HepG2 (cell line): ENCODE data around the gene HCRT. TPM values are rescaled to one million over a fixed set of nuclear protein-coding genes. Genes with fewer than 3 reads are reported as not detected.

Source experiments
- MAZ ChIP-seq, 2 experiments: sonication (generic) in 1 of 2; formaldehyde crosslinking in 1 of 2; IDR thresholded peaks; 2 replicates each; pipeline versions ENCODE4 v1.5.0 to v1.6.1; 2012 to 2020; ENCODE audit warnings: low read depth in 2 of 2, mild to moderate bottlenecking in 2 of 2, borderline replicate concordance in 1 of 2, improper control_type of control experiment in 1 of 2, low read length in 1 of 2, missing genetic modification reagents in 1 of 2, moderate library complexity in 1 of 2
- PAWR ChIP-seq: sonication (generic); formaldehyde crosslinking; IDR thresholded peaks from 2 replicates; pipeline ENCODE4 v1.4.0; 2020; ENCODE audit warnings: missing genetic modification reagents, mild to moderate bottlenecking, borderline replicate concordance
- PHF5A ChIP-seq: IDR thresholded peaks from one replicate; pipeline ENCODE4 v1.6.1; 2018; ENCODE audit warnings: low read depth, missing genetic modification reagents; ENCODE audit not compliant: unreplicated experiment
- ZNF407 ChIP-seq: sonication (generic); formaldehyde crosslinking; IDR thresholded peaks from one replicate; pipeline ENCODE4 v1.5.1; 2020; ENCODE audit warnings: mild to moderate bottlenecking, missing genetic modification reagents; ENCODE audit errors: not compliant biosample characterization
- ZNF607 ChIP-seq: sonication (generic); formaldehyde crosslinking; IDR thresholded peaks from 2 replicates; pipeline ENCODE4 v1.5.1; 2020; ENCODE audit warnings: missing genetic modification reagents, mild to moderate bottlenecking, borderline replicate concordance
- ZNF615 ChIP-seq: sonication (generic); formaldehyde crosslinking; IDR thresholded peaks from 2 replicates; pipeline ENCODE4 v1.5.0; 2020; ENCODE audit warnings: mild to moderate bottlenecking, missing genetic modification reagents, borderline replicate concordance
- polyA plus RNA-seq, 8 experiments: library from polyadenylated mRNA; depleted of rRNA in 3 of 8; stranded (reverse) in 7 of 8; unstranded in 1 of 8; fragments of >200 nt; fragmentation: Illumina TruSeq in 4 of 8; extraction: Trizol in 4 of 8; gene quantifications; 2 replicates each; pipeline versions ENCODE4 v1.2.1 to v1.2.3, GENCODE V29; 2011 to 2016; ENCODE audit warnings: low read depth in 4 of 8, missing spikeins in 1 of 8, mixed read lengths in 1 of 8; ENCODE audit not compliant: insufficient read depth in 1 of 8
- total RNA-seq, 5 experiments: library from RNA; depleted of rRNA; stranded (reverse); fragments of >200 nt; fragmentation: Illumina TruSeq; extraction: Trizol; gene quantifications; 2 replicates each; pipeline ENCODE4 v1.2.3, GENCODE V29; 2016; ENCODE audit warnings: low read depth in 1 of 5
- TF ChIP-seq, protein P1 (sequence below), 2 experiments: sonication (generic) in 1 of 2; formaldehyde crosslinking in 1 of 2; IDR thresholded peaks; 2 replicates each; pipeline versions ENCODE4 v1.6.1 to v1.9.0; 2014 to 2022; ENCODE audit warnings: antibody characterized with exemption in 1 of 2, borderline replicate concordance in 1 of 2, inconsistent platforms in 1 of 2, low read depth in 1 of 2, missing genetic modification reagents in 1 of 2
- TF ChIP-seq, protein P2 (sequence below): sonication (generic); formaldehyde crosslinking; IDR thresholded peaks from 2 replicates; pipeline ENCODE4 v1.8.0; 2022; ENCODE audit warnings: low read depth, missing genetic modification reagents
- TF ChIP-seq, protein P3 (sequence below): sonication (generic); formaldehyde crosslinking; IDR thresholded peaks from 2 replicates; pipeline ENCODE4 v1.5.0; 2020; ENCODE audit warnings: missing genetic modification reagents

Gene HCRT
- total and polyA plus RNA-seq, 2 of the 13 experiments (the other 11 are each of a cell fraction or from before 2014, with no cell fraction given), result not detected

DNA sequence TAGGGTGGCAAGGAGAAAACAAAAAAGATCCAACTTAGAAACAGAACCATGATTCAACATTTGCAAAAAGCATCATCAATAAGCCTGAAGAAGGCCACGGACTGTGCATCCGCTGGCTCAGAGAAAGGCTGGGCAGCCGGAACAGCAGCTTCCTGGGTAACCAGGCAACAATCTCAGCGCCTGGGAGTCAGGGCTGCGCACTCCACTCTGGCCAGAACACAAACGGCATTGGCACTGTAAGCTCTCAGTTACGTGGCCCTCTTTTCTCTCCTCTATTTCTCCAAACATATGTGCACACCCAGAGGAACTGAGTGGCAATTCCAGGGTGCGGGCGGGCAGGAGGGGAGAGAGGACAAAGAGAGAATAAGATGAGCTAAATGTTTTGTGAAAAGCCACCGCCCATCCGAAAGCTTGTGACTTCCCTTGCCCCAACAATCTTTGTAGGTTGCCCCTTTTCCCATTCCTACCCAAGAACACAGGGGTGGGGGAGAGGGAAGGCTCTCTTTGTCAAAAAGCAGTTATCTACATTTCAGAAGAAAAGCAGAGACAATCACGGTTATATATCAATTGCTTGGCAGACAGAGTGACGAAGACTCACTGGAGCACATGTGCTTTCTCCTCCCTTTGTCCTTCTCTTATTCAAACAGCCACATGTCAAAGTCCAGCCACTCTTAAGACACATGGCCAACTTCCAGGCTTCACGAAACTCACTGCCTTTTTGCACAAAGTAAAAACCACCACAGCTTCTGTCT is 15.6 kb upstream of the HCRT start (continued):
- TF ChIP-seq ZNF407 (CRISPR knock-in tag), result no peak
- no peak for TF ChIP-seq MAZ (IDR thresholded peaks at IDR 0.05; ENCODE audit: borderline replicate concordance, low read depth, low read length)
- no peak for TF ChIP-seq MAZ (CRISPR knock-in tag; IDR thresholded peaks at IDR 0.05; ENCODE audit: low read depth)
- TF ChIP-seq, protein P1, sequence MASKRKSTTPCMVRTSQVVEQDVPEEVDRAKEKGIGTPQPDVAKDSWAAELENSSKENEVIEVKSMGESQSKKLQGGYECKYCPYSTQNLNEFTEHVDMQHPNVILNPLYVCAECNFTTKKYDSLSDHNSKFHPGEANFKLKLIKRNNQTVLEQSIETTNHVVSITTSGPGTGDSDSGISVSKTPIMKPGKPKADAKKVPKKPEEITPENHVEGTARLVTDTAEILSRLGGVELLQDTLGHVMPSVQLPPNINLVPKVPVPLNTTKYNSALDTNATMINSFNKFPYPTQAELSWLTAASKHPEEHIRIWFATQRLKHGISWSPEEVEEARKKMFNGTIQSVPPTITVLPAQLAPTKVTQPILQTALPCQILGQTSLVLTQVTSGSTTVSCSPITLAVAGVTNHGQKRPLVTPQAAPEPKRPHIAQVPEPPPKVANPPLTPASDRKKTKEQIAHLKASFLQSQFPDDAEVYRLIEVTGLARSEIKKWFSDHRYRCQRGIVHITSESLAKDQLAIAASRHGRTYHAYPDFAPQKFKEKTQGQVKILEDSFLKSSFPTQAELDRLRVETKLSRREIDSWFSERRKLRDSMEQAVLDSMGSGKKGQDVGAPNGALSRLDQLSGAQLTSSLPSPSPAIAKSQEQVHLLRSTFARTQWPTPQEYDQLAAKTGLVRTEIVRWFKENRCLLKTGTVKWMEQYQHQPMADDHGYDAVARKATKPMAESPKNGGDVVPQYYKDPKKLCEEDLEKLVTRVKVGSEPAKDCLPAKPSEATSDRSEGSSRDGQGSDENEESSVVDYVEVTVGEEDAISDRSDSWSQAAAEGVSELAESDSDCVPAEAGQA (IDR thresholded peaks at IDR 0.05; ENCODE audit: low read depth), result no peak
- TF ChIP-seq, protein P1 (CRISPR knock-in tag; IDR thresholded peaks at IDR 0.05; ENCODE audit: borderline replicate concordance), result no peak
- no peak for TF ChIP-seq PAWR (CRISPR knock-in tag)
- no peak for TF ChIP-seq ZNF615 (CRISPR knock-in tag)
- no peak for TF ChIP-seq PHF5A (CRISPR knock-in tag)
- TF ChIP-seq, protein P2, sequence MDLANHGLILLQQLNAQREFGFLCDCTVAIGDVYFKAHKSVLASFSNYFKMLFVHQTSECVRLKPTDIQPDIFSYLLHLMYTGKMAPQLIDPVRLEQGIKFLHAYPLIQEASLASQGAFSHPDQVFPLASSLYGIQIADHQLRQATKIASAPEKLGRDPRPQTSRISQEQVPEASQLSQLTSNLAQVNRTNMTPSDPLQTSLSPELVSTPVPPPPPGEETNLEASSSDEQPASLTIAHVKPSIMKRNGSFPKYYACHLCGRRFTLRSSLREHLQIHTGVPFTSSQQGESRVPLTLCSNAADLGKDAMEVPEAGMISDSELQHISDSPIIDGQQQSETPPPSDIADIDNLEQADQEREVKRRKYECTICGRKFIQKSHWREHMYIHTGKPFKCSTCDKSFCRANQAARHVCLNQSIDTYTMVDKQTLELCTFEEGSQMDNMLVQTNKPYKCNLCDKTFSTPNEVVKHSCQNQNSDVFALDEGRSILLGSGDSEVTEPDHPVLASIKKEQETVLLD (CRISPR knock-in tag), result no peak
- no peak for TF ChIP-seq ZNF607
- TF ChIP-seq, protein P3, sequence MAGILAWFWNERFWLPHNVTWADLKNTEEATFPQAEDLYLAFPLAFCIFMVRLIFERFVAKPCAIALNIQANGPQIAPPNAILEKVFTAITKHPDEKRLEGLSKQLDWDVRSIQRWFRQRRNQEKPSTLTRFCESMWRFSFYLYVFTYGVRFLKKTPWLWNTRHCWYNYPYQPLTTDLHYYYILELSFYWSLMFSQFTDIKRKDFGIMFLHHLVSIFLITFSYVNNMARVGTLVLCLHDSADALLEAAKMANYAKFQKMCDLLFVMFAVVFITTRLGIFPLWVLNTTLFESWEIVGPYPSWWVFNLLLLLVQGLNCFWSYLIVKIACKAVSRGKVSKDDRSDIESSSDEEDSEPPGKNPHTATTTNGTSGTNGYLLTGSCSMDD (CRISPR knock-in tag), result no peak
